ENCODE results near the gene CFAP77.

- no peak for TF ChIP-seq ZNF335 (tag by site-specific recombination; conservative IDR thresholded peaks at IDR 0.05)
- TF ChIP-seq ZBTB11 (tag by site-specific recombination; conservative IDR thresholded peaks at IDR 0.05; ENCODE audit: low read depth), result no peak
- TF ChIP-seq, protein P1, sequence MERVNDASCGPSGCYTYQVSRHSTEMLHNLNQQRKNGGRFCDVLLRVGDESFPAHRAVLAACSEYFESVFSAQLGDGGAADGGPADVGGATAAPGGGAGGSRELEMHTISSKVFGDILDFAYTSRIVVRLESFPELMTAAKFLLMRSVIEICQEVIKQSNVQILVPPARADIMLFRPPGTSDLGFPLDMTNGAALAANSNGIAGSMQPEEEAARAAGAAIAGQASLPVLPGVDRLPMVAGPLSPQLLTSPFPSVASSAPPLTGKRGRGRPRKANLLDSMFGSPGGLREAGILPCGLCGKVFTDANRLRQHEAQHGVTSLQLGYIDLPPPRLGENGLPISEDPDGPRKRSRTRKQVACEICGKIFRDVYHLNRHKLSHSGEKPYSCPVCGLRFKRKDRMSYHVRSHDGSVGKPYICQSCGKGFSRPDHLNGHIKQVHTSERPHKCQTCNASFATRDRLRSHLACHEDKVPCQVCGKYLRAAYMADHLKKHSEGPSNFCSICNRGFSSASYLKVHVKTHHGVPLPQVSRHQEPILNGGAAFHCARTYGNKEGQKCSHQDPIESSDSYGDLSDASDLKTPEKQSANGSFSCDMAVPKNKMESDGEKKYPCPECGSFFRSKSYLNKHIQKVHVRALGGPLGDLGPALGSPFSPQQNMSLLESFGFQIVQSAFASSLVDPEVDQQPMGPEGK (tag by site-specific recombination; IDR thresholded peaks at IDR 0.05), result no peak
- TF ChIP-seq ZNF133 (tag by site-specific recombination; IDR thresholded peaks at IDR 0.05), result no peak
- no peak for TF ChIP-seq KLF16 (tag by site-specific recombination; IDR thresholded peaks at IDR 0.05)
- no peak for TF ChIP-seq CTCF (tag by site-specific recombination; IDR thresholded peaks at IDR 0.05)
- TF ChIP-seq SP2 (tag by site-specific recombination; IDR thresholded peaks at IDR 0.05), result no peak
- TF ChIP-seq, protein P2, sequence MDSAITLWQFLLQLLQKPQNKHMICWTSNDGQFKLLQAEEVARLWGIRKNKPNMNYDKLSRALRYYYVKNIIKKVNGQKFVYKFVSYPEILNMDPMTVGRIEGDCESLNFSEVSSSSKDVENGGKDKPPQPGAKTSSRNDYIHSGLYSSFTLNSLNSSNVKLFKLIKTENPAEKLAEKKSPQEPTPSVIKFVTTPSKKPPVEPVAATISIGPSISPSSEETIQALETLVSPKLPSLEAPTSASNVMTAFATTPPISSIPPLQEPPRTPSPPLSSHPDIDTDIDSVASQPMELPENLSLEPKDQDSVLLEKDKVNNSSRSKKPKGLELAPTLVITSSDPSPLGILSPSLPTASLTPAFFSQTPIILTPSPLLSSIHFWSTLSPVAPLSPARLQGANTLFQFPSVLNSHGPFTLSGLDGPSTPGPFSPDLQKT (IDR thresholded peaks at IDR 0.05; ENCODE audit: borderline replicate concordance, low read depth, low read length), result no peak
Observed at GRCh38 chr9:132511191-132511999, 101.4 kb downstream of the CFAP77 start.
